Mesothelial cell of epicardium (in vitro differentiated cells): ENCODE data around the gene GPR82. TPM values are rescaled to one million over a fixed set of nuclear protein-coding genes. Genes with fewer than 3 reads are reported as not detected.
"Not testable (repeated sequence)": the region's sequence is repeated elsewhere in the genome, so short reads cannot be mapped to it uniquely, and the experiment has no call there.

Experiments
- DNase-seq, 2 experiments: peaks; one replicate each; pipeline ENCODE4 v3.0.0; 2021; ENCODE audit warnings: low spot score in 2 of 2; ENCODE audit not compliant: unreplicated experiment in 2 of 2
- H3K27ac Mint-ChIP-seq: 2 replicates; pipeline ENCODE4 v1.8.0; 2021; ENCODE audit warnings: mixed read lengths
- H3K27me3 Mint-ChIP-seq: 2 replicates; pipeline ENCODE4 v1.8.0; 2021; ENCODE audit warnings: low read depth, mixed read lengths
- H3K36me3 Mint-ChIP-seq: 2 replicates; pipeline ENCODE4 v1.8.0; 2021; ENCODE audit warnings: mixed read lengths
- H3K4me1 Mint-ChIP-seq: 2 replicates; pipeline ENCODE4 v1.8.0; 2021; ENCODE audit warnings: mixed read lengths
- H3K4me3 Mint-ChIP-seq: 2 replicates; pipeline ENCODE4 v1.8.0; 2021; ENCODE audit warnings: mild to moderate bottlenecking, moderate library complexity, mixed read lengths
- H3K9me3 Mint-ChIP-seq: 2 replicates; pipeline ENCODE4 v1.8.0; 2021; ENCODE audit warnings: mixed read lengths
- total RNA-seq: library from RNA; stranded (reverse); gene quantifications from 3 replicates; pipeline ENCODE4 v1.2.1, GENCODE V29; 2021
- TF ChIP-seq, protein P1 (sequence below): fragments of 200-600 bp; sonication (generic); IDR thresholded peaks from one replicate; pipeline ENCODE4 v1.5.0; 2021; ENCODE audit warnings: antibody characterized with exemption; ENCODE audit not compliant: unreplicated experiment

Gene GPR82
- total RNA-seq, 1 donor from 2014 or later: not detected

DNA sequence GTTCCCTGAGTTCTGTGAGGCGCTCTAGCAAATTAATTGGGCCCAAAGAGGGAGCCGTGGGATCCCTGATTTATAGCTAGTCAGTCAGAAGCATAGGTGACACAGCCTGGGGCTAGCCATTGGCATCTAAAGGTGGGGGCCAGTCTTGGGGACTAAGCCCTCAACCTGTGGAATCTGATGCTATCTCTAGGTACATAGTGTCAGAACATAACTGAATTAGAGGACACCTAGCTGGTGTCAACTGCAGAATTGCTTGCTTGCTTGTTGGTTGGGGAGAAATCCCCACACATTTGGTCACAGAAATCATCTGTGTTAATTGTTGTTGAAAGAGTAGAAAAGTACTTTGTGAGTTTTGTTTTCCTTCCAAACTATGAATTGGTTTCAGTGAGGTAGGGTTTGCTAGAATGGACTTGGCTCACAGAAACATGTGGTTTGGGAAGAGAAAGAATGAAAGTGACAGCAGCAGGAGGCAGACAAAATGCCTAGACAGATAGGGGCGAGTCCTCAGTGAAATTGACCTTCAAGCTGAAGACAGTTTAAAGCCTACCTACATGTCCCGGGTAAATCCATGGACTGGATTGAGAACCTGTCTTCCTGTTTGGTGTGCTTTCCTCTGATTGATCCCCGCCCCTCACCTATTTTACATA lies 12.8 kb upstream of the GPR82 start:
- H3K4me3 Mint-ChIP-seq: no peak overlapping the region
- TF ChIP-seq, protein P1, sequence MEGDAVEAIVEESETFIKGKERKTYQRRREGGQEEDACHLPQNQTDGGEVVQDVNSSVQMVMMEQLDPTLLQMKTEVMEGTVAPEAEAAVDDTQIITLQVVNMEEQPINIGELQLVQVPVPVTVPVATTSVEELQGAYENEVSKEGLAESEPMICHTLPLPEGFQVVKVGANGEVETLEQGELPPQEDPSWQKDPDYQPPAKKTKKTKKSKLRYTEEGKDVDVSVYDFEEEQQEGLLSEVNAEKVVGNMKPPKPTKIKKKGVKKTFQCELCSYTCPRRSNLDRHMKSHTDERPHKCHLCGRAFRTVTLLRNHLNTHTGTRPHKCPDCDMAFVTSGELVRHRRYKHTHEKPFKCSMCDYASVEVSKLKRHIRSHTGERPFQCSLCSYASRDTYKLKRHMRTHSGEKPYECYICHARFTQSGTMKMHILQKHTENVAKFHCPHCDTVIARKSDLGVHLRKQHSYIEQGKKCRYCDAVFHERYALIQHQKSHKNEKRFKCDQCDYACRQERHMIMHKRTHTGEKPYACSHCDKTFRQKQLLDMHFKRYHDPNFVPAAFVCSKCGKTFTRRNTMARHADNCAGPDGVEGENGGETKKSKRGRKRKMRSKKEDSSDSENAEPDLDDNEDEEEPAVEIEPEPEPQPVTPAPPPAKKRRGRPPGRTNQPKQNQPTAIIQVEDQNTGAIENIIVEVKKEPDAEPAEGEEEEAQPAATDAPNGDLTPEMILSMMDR: no peak
- no peaks in the 10 kb centered on the region for H3K27me3 Mint-ChIP-seq
- no peak overlapping the region for H3K27ac Mint-ChIP-seq
- no peaks in the 10 kb centered on the region for H3K36me3 Mint-ChIP-seq
- H3K4me1 Mint-ChIP-seq: no peaks in the 10 kb centered on the region
- peaks cover 25% of the 10 kb centered on the region for H3K9me3 Mint-ChIP-seq
- no peak for DNase-seq

DNA sequence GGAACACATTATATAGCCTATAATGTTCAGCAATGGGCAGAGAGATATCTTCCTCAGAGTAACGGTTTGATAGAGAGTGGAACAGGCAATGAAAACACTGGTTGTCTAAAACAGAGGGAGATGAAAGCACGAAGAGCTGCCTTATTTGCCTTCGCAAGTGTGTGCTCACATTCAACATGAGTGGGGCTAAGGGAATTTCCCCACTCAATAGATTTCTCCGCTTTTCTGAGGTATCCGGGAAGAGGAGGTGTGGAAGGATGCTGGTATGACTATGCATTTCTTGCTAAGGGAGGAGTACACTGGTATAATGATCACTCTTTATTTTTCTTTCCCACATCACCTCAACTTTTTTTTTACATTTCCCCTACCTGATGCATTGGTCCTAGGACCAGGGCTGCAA lies 7.8 kb upstream of the GPR82 start:
- DNase-seq: no peak
- TF ChIP-seq, protein P1: no peak
- Mint-ChIP-seq H3K27ac (no peak overlapping the region), H3K4me3 (no peak overlapping the region), H3K36me3 (peaks cover 22% of the 10 kb centered on the region), H3K27me3 (no peaks in the 10 kb centered on the region), H3K9me3 (peaks cover 49% of the 10 kb centered on the region), H3K4me1 (peaks cover 5% of the 10 kb centered on the region)

DNA sequence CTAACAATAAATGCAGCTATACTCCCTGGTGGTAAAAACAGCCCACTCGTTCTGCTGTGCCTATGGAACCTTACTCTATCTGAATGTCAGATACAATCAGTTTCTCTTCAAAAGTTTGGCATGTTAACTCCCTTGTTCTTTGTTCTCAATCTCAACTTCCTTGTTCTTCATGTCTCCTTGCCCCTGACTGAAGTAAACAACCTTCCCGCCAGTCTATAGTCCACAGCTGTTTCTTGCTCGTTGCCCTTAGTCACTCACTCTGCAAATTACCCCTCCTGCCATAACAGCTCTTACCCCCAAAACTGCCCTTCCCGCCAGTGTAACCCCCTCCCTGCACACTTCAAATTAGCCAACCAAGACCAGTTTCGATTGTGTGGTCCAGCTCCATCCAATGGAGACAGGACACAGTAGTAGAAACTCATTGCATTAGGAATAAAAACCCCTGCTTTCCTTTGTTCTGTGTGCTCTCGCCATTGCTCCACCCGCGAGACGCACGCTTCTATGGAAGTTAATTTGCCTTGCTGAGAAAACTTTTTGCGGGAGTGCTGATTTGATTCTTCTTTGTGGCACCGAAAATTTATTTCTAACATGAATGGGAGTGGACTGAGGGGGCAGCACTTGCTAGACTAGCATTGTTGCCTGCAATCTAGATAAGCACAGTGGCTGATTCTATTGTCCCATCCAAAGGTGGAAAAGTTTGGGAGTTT lies 7.1 kb upstream of the GPR82 start:
- no peaks in the 10 kb centered on the region for H3K27me3 Mint-ChIP-seq
- H3K27ac Mint-ChIP-seq: no peak overlapping the region
- peaks cover 22% of the 10 kb centered on the region for H3K36me3 Mint-ChIP-seq
- H3K4me3 Mint-ChIP-seq: no peak overlapping the region
- peaks cover 5% of the 10 kb centered on the region for H3K4me1 Mint-ChIP-seq
- TF ChIP-seq, protein P1: no peak
- DNase-seq: no peak
- peaks cover 55% of the 10 kb centered on the region for H3K9me3 Mint-ChIP-seq

DNA sequence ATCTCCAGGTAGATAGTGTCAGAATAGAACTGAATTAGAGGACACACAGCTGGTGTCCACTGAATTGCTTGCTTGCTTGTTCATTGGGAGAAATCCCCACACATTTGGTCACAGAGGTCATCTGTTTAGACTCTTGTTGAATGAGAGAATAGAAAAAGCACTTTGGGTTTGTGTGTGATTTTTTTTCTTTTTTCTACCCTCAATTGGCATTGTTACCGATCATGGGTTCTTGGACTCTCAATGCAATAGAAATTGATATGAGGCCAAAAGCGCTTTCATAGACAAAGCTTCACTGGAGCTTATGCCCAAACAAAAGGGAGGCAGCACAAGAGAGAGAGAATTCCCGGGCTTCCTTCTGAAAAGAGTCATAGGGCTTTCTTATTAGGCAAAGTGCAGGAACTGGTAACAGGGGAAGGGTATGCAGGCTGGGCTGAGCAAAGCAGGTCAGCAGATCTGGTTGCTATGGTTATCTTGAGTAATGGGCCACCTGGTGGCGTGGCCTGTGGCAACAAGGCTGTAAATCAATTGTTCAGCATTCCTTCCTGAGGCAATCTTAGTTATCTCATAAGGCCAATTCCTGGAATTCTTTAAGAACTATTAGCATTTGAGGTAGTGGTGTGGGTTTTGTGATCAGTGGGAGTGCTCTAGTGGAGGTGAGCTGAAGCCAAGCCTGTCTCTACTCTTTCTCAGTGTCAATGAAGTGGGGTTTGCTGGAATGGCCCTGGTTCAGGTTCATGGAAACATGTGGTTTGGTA lies 5.3 kb upstream of the GPR82 start:
- TF ChIP-seq, protein P1: no peak
- Mint-ChIP-seq H3K27me3 (no peaks in the 10 kb centered on the region), H3K4me3 (no peak overlapping the region), H3K36me3 (peaks cover 22% of the 10 kb centered on the region), H3K27ac (peak overlapping the region; percentile 56), H3K9me3 (peaks cover 57% of the 10 kb centered on the region), H3K4me1 (peaks cover 5% of the 10 kb centered on the region)
- no peak for DNase-seq

DNA sequence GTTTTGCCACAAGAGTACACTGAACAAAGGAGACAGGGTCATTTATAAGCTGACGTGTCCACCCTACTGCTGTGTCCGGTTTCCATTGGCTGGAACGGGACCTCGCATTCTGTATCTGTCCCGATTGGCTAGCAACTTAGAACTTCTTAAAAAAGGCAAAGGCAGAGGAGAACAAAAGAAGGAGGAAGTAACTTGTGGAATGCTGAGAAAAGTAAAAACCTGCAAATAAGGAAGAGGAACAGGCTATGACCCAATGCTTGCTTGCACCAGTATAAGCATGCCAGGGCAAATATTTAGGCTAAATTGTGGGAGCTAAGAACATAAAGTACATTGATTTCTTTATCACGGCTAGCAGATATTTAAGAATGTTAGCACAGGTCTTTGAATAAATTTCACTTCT lies 4.4 kb upstream of the GPR82 start:
- not testable (repeated sequence) for H3K4me1 Mint-ChIP-seq, H3K27me3 Mint-ChIP-seq, H3K27ac Mint-ChIP-seq, H3K4me3 Mint-ChIP-seq, DNase-seq
- Mint-ChIP-seq H3K9me3 (peaks cover 51% of the 10 kb centered on the region), H3K36me3 (peaks cover 22% of the 10 kb centered on the region)
